ENCODE data around the gene SCGB3A2.

SCGB3A2 gene

GRCh38 chr5:147901599-147902039, 23.1 kb downstream of the SCGB3A2 start:
- in situ Hi-C loops (cut with MboI; ENCODE audit: low sequenced_read_pairs), result no loop called here
- no peaks in the 10 kb centered on the region for H3K4me1 ChIP-seq

GRCh38 chr5:147902609-147903115, 24.2 kb downstream of the SCGB3A2 start:
- no peaks in the 10 kb centered on the region for H3K36me3 ChIP-seq (replicated peaks)
- H3K4me1 ChIP-seq, result no peaks in the 10 kb centered on the region
- no peak for DNase-seq (ENCODE audit: low spot score in 2 of 2)
- in situ Hi-C loops (cut with MboI; ENCODE audit: low sequenced_read_pairs), result no loop called here
- H3K9me3 ChIP-seq, result no peaks in the 10 kb centered on the region
- H3K4me3 ChIP-seq, result no peak overlapping the region
- H3K27me3 ChIP-seq (ENCODE audit: low read depth), result peaks cover 2% of the 10 kb centered on the region; the same call in 1 of the 2 replicates

More at GRCh38 chr5:147901599-147902039, 23.1 kb downstream of the SCGB3A2 start:
- Histone ChIP-seq H3K4me3 (no peak overlapping the region), H3K27me3 (ENCODE audit: low read depth) (peaks cover 2% of the 10 kb centered on the region; the same call in 1 of the 2 replicates), H3K9me3 (no peaks in the 10 kb centered on the region), H3K36me3 (replicated peaks) (no peaks in the 10 kb centered on the region)
- DNase-seq (ENCODE audit: low spot score in 2 of 2), result no peak

GRCh38 chr5:147904110-147904509, 25.6 kb downstream of the SCGB3A2 start:
- no peak for DNase-seq (ENCODE audit: low spot score in 2 of 2)
- H3K27me3 ChIP-seq (ENCODE audit: low read depth), result peaks cover 2% of the 10 kb centered on the region; the same call in 1 of the 2 replicates
- in situ Hi-C loops (cut with MboI; ENCODE audit: low sequenced_read_pairs), result no loop called here
- no peaks in the 10 kb centered on the region for H3K36me3 ChIP-seq (replicated peaks)
- H3K4me1 ChIP-seq, result no peaks in the 10 kb centered on the region
- H3K9me3 ChIP-seq, result no peaks in the 10 kb centered on the region
- H3K4me3 ChIP-seq, result no peak overlapping the region

- no peak for DNase-seq (ENCODE audit: low spot score in 2 of 2)
- Histone ChIP-seq H3K4me3 (no peak within 1 kb of the TSS), H3K9me3 (no peaks in the 10 kb centered on the region), H3K4me1 (no peaks in the 10 kb centered on the region), H3K27me3 (ENCODE audit: low read depth) (no peaks in the 10 kb centered on the region), H3K36me3 (replicated peaks) (no peaks in the 10 kb centered on the region)
- in situ Hi-C loops (cut with MboI; ENCODE audit: low sequenced_read_pairs), result no loop called here
These were observed 28.0 kb downstream of the SCGB3A2 start, which contains the start of gene C5orf46 for GRCh38 chr5:147906326-147907095. TSS of gene C5orf46 (minus strand) at chr5:147906538. CDS start at chr5:147906501, 37 bp downstream.

- Histone ChIP-seq H3K4me3 (no peak overlapping the region), H3K27me3 (ENCODE audit: low read depth) (no peaks in the 10 kb centered on the region), H3K4me1 (no peaks in the 10 kb centered on the region), H3K9me3 (no peaks in the 10 kb centered on the region), H3K36me3 (replicated peaks) (no peaks in the 10 kb centered on the region)
- DNase-seq (ENCODE audit: low spot score in 2 of 2), result no peak
- in situ Hi-C loops (cut with MboI; ENCODE audit: low sequenced_read_pairs), result no loop called here
These were observed 32.9 kb downstream of the SCGB3A2 start for GRCh38 chr5:147911427-147911826.

- Histone ChIP-seq H3K9me3 (no peaks in the 10 kb centered on the region), H3K27me3 (ENCODE audit: low read depth) (0 out of 2 replicates have a peak, but pooled peaks cover 3% of the 10 kb centered on the region), H3K4me1 (no peaks in the 10 kb centered on the region), H3K36me3 (replicated peaks) (no peaks in the 10 kb centered on the region), H3K4me3 (no peak overlapping the region)
- DNase-seq (ENCODE audit: low spot score in 2 of 2), result no peak
- in situ Hi-C loops (cut with MboI; ENCODE audit: low sequenced_read_pairs), result no loop called here
These were observed 33.5 kb downstream of the SCGB3A2 start for GRCh38 chr5:147912011-147912410.

GRCh38 chr5:147913786-147914185, 35.3 kb downstream of the SCGB3A2 start:
- in situ Hi-C loops (cut with MboI; ENCODE audit: low sequenced_read_pairs), result no loop called here
- Histone ChIP-seq H3K27me3 (ENCODE audit: low read depth) (0 out of 2 replicates have a peak, but pooled peaks cover 3% of the 10 kb centered on the region), H3K9me3 (no peaks in the 10 kb centered on the region), H3K4me1 (no peaks in the 10 kb centered on the region), H3K36me3 (replicated peaks) (no peaks in the 10 kb centered on the region), H3K4me3 (no peak overlapping the region)
- no peak for DNase-seq (ENCODE audit: low spot score in 2 of 2)

GRCh38 chr5:147918101-147918685, 39.7 kb downstream of the SCGB3A2 start:
- Histone ChIP-seq H3K27me3 (ENCODE audit: low read depth) (peaks cover 3% of the 10 kb centered on the region), H3K4me3 (no peak overlapping the region), H3K9me3 (no peaks in the 10 kb centered on the region), H3K36me3 (replicated peaks) (no peaks in the 10 kb centered on the region), H3K4me1 (no peaks in the 10 kb centered on the region)
- in situ Hi-C loops (cut with MboI; ENCODE audit: low sequenced_read_pairs), result no loop called here
- no peak for DNase-seq (ENCODE audit: low spot score in 2 of 2)

- Histone ChIP-seq H3K4me3 (no peak overlapping the region), H3K9me3 (no peaks in the 10 kb centered on the region), H3K27me3 (ENCODE audit: low read depth) (peaks cover 3% of the 10 kb centered on the region), H3K36me3 (replicated peaks) (no peaks in the 10 kb centered on the region), H3K4me1 (no peaks in the 10 kb centered on the region)
- no peak for DNase-seq (ENCODE audit: low spot score in 2 of 2)
- in situ Hi-C loops (cut with MboI; ENCODE audit: low sequenced_read_pairs), result no loop called here
These were observed 40.4 kb downstream of the SCGB3A2 start for GRCh38 chr5:147918899-147919298.

GRCh38 chr5:147920420-147921030, 42.0 kb downstream of the SCGB3A2 start:
- Histone ChIP-seq H3K4me1 (no peaks in the 10 kb centered on the region), H3K9me3 (no peaks in the 10 kb centered on the region), H3K4me3 (no peak overlapping the region), H3K27me3 (ENCODE audit: low read depth) (peaks cover 3% of the 10 kb centered on the region), H3K36me3 (replicated peaks) (no peaks in the 10 kb centered on the region)
- in situ Hi-C loops (cut with MboI; ENCODE audit: low sequenced_read_pairs), result no loop called here
- DNase-seq (ENCODE audit: low spot score in 2 of 2), result no peak

GRCh38 chr5:147921136-147921535, 42.6 kb downstream of the SCGB3A2 start:
- Histone ChIP-seq H3K27me3 (ENCODE audit: low read depth) (peaks cover 3% of the 10 kb centered on the region), H3K9me3 (no peaks in the 10 kb centered on the region), H3K4me1 (no peaks in the 10 kb centered on the region), H3K36me3 (replicated peaks) (no peaks in the 10 kb centered on the region), H3K4me3 (no peak overlapping the region)
- in situ Hi-C loops (cut with MboI; ENCODE audit: low sequenced_read_pairs), result no loop called here
- DNase-seq (ENCODE audit: low spot score in 2 of 2), result no peak

- H3K4me1 ChIP-seq, result no peaks in the 10 kb centered on the region
- no peak for DNase-seq (ENCODE audit: low spot score in 2 of 2)
These were observed 46.5 kb downstream of the SCGB3A2 start for GRCh38 chr5:147925020-147925419.

GRCh38 chr5:147927901-147928300, 49.4 kb downstream of the SCGB3A2 start:
- DNase-seq (ENCODE audit: low spot score in 2 of 2), result no peak
- in situ Hi-C loops (cut with MboI; ENCODE audit: low sequenced_read_pairs), result no loop called here
- Histone ChIP-seq H3K4me3 (no peak overlapping the region), H3K9me3 (no peaks in the 10 kb centered on the region), H3K36me3 (replicated peaks) (no peaks in the 10 kb centered on the region), H3K4me1 (no peaks in the 10 kb centered on the region), H3K27me3 (ENCODE audit: low read depth) (no peaks in the 10 kb centered on the region)

More at GRCh38 chr5:147925020-147925419, 46.5 kb downstream of the SCGB3A2 start:
- no peaks in the 10 kb centered on the region for H3K9me3 ChIP-seq
- H3K36me3 ChIP-seq (replicated peaks), result no peaks in the 10 kb centered on the region
- H3K27me3 ChIP-seq (ENCODE audit: low read depth), result no peaks in the 10 kb centered on the region; the same call in 1 of the 2 replicates
- in situ Hi-C loops (cut with MboI; ENCODE audit: low sequenced_read_pairs), result no loop called here
- H3K4me3 ChIP-seq, result no peak overlapping the region

Data from HAP-1 (cell line).